NCI-H460 (cell line): ENCODE results near the gene SMIM44. TPM values are rescaled to one million over a fixed set of nuclear protein-coding genes. Genes with fewer than 3 reads are reported as not detected.

Experiments used
- DNase-seq: peaks from one replicate; pipeline ENCODE4 v3.0.0-alpha.2; 2016; ENCODE audit warnings: low read depth; ENCODE audit errors: extremely low read depth
- total RNA-seq: library from RNA; depleted of rRNA; stranded (reverse); fragments of >200 nt; shearing (Covaris generic); gene quantifications from 2 replicates; pipeline ENCODE4 v1.2.3, GENCODE V29; 2014

SMIM44 gene
- total RNA-seq, 1 experiment from 2014 or later, result not detected

DNA sequence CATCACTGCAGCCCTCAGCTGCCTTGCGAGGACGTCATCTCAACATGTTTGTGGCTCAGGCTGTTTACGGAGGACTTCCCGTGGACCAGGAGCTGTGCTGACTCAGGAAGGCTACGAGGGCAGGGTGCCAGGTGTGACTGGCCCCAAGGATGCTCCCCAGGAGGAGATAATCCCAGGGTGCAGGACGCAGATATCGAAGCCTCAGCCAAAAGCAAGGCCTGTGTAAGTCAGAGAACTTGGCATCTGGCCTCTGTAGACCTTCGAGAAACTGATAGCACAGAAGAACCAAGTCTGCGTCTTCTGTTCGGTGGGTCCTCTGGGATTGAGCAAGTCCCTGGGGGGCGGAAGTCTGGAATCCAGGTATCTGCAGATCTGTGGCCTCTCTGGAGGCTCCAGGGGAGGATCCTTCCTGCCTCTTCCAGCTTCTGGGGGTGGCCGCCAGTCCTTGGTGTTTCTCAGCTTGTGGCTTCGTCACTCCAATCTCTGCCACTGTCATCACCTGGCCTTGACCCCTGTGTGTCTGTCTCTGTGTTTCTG lies 19.9 kb upstream of the SMIM44 start:
- no peak for DNase-seq

DNA sequence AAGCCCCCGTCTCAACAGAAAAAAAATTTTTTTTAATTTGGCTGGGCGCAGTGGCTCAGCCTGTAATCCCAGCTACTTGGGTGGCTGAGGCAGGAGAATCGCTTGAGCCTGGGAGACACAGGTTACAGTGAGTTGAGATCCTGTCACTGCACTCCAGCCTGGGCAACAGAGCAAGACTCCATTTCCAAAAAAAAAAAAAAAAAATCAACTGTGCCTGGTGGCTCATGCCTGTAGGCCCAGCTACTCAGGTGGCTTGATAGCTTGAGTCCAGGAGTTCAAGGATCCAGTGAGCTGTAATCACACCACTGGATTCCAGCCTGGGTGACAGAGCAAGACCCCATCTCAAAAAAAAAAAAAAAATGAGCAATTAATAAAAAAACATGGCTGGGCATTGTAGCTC lies 18.5 kb upstream of the SMIM44 start:
- DNase-seq, result no peak

DNA sequence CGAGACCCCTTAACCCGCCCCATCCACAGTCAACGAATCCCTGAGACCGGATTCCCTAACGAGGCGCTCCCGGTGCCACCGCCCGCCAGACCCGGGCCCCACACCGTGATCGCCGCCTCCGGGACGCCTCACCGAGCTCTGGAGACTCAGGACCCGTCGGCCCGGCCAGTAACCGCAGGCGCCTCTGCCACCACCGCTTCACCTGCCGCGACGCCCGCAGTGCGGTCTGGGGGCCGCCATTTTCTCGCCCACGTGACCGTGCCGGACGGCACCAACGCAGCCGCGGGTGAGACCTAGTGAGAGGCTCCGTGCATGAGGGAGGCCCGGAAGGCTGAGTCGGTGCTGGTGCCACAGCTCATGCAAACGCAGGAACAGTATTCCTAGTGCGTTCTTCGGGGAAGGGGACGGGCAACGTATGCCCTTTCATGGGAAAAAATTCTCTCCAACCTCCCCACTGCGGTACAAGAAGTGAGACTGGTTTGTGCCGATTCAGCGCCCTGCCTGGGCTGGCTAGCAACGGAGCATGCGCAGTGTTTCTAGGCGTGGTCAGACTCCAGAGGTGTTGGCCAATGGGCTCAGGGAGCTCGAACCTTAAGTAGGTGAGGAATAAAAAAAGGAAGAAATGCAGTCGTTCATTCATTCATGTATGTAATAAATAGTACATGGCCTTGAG lies 17.3 kb upstream of the SMIM44 start, which contains the start of gene DOHH:
TSS of gene DOHH (minus strand) at position 246 of the 673 bp plus-strand sequence. CDS start 3,860 bp downstream, outside the sequence.
- peak; percentile 93 for DNase-seq

DNA sequence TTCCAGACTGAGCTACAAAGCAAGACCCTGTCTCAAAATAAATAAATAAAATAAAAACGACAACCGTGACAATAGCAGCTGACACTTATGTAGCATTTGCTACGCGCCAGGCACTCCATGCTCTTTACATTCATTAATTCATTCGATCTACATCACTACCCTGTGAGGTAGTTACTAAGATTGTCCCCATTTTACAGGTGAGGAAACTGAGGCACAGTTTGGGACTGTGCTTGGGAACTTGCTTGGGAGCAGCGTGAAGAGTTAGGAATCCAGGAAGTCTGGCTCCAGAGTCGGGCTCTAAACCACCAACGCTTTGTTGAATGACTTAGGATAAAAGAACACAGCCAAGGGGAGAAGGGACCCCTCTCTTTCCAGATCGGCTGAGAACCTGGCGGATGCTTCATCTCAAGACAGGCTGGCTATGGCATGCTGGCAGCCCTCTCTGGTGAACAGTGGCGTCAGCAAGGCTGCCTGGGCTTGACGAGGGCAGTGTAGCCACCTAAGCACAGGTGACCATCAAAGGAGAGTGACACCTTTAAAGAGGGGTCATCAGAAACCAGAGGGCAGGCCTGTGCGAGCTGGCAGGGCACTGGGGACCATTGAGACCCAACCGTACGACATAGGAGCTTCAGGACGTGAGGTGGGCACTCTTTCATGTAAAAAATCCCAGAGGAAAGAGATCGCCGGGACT lies 16.6 kb upstream of the SMIM44 start:
- DNase-seq, result no peak

DNA sequence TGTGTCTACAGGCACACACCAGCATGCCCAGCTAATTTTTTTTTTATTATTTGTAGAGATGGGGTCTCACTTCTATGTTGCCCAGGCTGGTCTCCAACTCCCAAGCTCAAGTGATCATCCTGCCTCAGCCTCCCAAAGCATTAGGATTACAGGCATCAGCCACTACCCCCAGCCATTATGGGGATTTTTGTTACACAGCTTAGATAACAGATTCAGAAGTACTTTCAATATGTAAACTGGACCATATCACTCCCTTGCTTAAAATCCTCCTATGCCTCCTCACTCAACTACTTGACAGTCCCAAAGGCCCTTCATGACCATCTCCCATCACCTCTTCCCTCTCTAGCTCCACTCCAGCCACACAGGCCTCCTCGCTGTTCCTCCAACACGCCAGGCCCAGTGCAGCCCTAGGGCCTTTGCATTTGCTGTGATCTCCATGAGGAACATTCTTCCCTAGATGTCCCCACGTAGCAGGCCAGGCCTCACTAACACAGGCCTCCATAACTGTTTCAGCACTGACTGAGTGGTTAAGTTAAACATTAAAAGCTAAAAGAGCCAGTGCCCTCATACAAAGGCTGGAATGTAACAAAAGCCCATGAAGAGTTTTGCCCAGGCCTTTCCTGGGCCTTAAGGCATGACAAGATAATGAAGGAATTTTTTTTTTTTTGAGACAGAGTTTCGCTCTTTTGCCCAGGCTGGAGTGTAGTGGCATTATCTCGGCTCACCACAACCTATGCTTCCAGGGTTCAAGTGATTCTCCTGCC lies 14.7 kb upstream of the SMIM44 start:
- no peak for DNase-seq

DNA sequence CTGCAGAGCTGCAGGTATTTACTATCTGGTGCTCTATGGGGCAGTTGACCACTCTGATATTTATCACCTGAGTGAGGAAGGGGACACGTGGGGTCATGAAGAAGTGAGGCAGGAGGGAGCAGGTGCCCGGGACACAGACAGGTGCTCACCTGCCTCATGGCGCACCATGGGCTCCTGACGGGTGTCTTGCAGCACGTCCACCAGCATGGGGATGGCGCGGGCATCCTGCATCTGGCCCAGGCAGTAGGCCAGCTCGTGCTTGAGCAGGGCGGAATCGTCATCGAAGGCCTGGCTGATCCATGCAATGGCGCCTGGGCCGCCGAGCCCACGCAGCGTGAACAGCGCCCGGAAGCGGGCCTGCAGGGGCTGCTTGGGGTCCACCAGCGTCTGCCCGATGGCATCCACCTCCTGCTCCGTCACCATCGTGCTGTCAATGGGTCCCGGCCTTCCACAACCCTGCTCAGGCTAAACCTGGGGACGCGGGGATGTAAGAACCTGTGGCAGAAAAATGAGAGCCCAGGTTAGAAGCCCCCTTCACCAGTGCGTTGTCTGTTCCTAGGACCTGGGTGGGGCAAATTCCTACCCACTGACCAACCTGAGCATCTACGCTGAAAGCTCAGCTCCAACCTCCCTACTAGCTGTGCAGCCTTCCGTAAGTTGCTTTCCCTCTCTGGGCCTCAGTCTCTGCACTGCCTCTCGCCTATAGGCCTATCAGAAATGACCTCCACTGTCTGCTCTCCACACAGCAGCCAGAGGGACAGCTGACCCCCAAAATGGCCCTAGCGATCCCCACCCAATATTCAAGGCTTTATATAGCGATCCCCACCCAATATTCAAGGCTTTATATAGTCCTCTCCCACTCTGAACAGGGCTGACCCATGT lies 13.4 kb upstream of the SMIM44 start:
- DNase-seq, result no peak

DNA sequence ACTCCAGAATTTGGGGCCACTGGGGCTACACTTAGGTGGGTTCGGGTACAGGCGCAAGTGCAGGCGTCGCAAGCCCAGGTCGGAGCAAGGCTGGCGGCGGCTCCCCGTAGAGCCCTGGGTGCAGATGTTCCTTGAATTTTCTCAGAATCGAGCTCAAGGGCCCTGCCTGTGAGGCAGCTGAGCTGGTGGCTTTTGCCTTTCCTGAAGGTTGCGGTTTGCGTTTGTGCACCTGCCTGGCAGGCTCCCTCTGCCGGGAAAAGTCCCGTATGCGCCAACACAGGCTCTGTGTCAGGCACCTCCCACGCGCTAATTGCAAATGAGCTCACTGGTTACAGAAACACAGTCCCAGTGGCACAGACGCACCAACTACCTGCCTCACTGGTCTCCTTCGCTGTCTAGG lies 11.3 kb upstream of the SMIM44 start:
- DNase-seq, result no peak

DNA sequence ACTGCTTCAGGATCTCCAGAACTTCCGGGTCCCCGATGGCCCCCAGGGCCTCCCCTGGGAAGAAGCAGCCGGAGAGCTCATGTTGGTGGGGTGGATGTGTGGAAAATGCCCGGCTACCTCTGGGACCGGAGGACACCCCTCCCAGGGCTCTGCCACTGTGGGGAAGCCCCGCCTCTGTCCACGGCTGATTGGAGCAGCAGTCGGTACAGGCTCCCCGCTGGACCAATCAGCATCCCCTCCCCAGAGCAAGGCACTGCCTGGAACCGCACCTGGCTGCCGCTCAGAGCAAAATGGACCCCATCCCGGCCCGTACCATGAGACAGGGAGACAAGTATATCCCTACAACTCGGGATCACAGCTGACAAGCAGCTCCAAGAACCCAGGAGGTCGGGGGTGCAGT lies 10.8 kb upstream of the SMIM44 start:
- no peak for DNase-seq

DNA sequence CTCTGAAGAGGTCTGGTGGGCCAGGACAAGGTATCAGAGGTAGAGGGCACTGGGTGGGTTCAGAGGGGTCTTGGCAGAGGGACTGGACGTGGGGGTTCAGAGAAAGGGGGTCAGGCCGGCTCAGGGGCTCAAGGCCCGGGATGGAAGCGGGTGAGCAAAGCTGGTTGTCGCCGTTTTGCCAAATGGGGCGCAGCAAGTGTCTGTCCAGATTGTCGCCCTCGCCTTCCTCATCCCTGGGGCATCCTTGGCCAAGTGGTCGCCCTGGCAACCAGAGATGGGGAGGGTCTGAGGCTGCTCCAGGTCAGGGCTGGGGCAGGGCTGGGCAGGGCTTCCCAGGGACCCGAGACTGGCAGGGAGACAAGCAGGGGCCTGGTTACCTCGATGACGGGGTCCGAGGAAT lies 10.4 kb upstream of the SMIM44 start:
- no peak for DNase-seq

DNA sequence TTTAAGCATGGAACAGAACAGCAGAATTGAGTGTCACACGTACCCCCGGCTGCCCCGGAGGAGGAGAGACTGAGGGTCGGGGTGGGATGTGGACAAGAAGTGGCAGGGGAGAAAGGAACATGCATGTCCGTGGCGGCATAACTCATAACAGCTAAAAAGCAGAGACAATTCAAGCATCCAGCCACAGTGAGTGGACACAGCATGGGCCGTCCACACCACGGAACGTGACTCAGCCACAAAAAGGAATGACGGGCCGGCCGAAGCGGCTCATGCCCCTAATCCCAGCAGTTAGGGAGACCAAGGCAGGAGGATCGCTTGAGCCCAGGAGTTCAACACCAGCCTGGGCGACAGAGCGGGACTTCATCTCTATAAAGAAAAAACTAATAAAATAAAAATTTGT lies 9.7 kb upstream of the SMIM44 start:
- no peak for DNase-seq

DNA sequence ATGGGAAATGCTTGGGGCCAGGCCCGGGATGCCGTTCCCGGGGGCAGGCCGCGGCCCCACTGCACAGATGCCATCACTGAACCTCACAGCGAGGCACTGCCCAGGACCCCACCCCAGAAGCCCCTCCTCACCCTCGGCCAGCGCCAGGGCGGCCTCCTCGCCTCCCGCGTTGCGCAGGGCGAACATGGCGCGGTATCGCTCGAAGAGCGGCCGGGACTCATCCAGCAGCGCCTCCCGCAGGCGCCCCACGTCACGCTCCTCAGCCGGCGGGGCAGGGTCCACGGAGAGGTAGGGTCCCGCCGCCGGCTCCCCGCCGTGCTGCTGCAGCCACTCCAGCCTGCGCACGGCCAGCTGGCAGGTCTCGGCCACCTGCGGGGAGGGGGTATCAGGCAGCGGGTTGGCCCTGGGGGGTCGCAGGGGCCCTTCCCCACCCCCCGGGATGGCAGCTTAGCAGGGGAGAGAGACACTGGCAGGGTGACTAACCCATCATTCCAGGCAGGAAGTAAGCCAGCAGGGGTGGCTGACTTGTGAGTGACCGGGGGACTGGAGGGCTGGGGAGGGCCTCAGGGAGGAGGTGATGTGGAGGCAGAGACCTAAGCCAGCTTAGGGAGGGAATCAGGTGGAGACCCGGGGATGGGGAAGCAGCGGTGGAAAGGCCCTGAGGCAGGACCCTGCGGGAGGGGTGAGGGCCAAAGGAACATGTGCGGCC lies 9.0 kb upstream of the SMIM44 start:
- DNase-seq, result no peak

DNA sequence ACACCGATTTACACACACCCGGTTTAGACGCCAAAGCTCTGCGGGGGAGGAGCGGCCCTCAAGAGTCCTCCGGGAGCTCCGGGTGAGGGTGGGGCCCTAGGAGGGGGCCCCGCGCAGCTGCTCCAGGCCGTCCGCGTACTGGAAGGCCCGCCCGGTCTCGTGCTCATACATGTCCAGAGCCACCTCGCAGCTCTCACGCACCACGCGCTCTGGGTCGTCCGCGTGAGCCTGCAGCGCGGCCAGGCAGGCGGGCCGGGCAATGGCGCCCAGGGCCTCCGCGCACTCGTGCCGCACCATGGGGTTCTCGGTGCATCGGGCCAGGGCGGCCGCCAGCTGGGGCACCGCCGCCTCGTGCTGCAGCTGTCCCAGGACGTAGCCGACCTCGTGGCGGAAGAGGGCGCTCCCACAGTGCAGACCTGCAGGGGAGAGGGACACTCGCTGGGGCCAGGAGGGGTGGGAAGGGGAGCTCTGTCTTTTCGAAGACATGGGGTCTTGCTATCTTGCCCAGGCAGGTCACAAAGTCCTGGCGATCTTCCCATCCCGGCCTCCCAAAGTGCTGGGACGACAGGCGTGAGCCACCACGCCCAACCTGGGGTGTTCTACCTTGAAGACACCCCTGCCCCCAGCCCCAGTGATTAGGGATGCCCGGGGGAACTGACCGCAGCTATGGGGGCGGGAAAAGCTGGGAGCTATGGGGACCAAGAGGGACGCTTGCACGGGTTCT lies 8.3 kb upstream of the SMIM44 start:
- DNase-seq, result no peak

DNA sequence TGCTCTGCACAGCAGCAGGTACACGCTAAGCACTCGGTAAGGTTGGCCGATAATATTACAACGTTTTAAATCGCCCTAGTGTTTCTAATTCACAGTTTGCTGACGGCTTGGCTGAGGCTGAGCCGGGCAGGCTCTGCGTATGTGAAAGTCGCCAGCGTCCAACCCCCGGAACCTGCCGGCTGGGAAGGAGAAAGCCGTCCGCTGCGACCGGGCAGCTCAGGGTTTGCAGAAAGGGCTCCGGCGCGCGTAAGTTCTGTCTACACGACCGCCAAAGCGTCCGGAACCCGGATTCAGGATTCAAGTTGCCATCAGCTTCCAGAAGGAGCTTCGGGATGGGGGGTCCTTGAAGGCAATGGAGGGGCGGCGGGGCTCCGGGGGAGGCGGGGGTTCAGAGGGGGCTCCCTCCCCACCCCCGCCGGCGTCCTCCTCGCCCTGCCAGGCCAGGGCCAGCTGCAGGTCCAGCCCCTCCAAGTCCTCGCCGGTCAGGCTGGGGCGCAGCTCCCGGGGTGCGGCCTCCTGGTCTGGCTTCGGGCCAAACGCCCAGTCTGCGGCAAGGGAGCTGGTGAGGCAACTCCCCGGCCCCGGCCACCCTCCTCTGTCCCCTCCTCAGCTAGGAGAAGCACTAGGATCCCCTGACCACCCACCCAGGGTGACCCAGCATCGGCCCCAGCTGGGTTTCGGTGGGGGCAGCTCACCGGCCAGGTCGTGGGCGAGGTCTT lies 575 bp downstream of the SMIM44 start:
- no peak for DNase-seq

DNA sequence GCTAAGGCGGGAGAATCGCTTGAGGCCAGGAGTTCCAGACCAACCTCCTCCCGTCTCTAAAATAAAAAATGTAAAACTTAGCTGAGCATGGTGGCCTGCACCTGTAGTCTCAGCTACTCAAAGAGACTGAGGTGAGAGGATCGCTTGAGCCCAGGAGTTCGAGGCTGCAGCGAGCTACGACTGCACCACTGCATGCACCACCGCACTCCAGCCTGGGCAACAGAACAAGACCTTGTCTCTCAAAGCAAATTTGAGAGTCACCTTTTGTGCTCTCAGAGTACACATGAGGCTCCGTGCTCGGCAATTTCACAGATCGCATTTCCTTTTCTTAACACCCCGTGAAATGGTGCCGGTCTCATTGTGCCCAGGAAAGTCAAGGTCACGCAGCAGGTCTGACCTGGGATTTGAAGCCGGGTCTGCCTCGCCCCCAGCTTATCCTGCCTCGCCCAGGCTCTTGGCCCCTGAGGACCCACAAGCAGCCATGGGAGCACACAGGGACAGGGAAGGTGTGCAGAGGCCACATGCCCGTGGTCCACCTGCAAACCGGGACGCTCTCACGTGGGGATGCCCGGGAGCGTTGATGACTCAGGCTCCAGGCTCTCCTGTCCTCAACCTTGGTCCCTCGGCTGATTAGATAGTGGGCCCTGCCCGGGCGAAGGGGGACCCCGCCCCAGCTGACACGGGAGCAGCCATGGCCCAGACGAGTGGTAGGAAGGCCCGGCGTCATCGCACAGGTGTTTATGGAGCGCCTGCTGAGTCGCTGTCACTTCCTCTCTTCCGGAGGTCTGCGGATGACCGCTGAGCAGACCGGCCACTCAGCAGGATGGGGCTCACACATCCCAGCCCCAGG lies 1.8 kb downstream of the SMIM44 start:
- DNase-seq, result no peak

DNA sequence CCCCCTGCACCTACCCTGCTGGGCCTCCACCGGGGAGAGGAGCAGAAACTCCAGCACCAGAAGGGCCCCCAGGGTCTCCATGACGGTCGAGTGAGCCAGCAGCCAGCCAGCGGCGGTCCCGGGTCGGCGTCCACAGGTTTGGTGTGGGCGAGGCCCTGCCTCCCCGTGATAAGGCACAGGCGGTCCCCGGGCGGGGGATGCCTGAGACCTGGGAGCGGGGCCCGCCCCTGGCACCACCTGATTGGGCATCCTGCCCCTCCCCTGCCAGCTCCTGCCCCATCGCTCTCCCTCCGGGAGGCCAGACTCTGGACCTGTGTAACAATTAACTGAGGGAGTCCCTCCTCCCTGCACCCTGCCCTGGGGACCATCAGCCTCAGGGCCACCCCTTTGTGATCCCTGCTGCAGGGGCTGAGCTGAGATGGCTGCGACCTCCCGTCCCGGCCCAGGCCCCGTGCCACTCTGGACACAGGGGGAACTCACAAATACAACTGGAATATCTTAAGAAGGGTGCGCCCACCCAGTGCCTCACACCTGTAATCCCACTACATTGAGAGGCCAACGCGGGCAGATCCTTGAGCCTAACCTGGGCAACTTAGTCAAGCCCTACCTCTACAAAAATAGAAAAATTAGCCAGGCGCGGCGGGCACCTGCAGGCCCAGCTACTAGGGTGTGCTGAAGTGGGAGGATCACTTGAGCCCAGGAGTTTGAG lies 2.7 kb downstream of the SMIM44 start, which contains the start of gene SMIM24:
TSS of gene SMIM24 (minus strand) at position 143 of the 709 bp plus-strand sequence. CDS start at position 81, 62 bp downstream.
- no peak for DNase-seq

DNA sequence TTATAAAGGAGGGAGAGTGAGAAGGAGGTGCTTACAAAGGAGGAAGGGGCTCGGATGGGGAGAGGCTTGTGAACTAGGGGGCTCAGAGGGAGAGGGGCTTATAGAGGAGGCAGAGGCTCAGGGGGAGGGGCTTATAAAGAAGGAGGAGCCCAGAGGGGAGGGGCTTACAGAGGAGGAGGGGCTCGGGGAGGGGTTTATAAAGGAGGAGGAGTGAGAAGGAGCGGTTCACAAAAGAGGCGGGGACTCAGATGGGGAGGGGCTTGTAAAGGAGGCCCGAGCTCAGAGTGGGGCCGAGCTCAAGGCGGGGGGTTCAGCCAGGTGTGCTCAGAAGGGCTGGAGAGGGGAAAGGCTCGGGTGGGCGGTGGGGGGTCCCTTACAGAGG lies 3.4 kb downstream of the SMIM44 start:
- no peak for DNase-seq
